Bone marrow (tissue), 2 donors: ENCODE measurements around the gene ORC3.

ENCODE experiments used
- DNase-seq, 2 donors: peaks; one replicate each; lab custom pipeline; 2025; lab: John Stamatoyannopoulos, UW

Gene ORC3

DNA sequence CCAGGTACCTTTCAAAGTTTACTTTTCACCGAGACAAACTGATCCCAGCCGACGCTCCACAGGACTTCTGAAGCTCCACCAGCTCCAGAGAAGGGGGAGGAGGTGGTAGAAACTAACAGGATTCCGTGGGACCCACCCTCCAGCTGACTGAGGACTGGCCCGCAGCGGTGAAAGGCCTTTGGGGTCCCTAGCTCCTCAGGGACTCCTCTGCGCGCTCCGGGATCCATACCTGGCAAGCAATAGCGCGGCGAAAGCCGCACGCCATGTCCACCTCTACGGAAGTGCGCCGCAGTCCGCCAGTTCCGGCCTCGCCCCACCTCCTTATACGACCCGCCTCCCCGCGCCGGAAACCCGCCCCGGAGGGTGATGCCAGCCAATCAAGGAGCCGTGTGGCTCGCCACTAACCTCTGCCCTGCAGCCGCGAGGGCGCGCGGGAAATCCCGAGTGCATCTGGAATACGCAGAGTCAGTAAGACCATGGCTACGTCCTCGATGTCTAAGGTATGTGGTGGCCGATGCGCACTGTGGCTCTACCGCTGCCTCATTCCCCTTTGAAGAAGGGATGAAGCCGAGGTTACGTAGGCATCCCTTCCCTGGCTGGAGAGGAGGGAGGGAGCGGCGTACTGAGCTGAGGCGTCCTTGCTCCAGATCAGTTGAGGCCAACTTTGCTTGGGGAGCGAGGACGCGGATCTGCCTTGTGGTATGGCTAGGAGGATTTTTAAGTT is at the start of gene ORC3, which contains the start of gene RARS2:
Gene ORC3, plus strand, starts transcription at position 443 of the 724 bp plus-strand sequence. Its CDS starts 34 bp downstream, at position 477.
Gene RARS2, minus strand, starts transcription at position 295 of the 724 bp plus-strand sequence. Its CDS starts 30 bp downstream, at position 265.
- peak; percentile 85 to 86 for DNase-seq

GRCh38 chr6:87540539-87540938 is 49.4 kb upstream of the ORC3 start:
- no peak for DNase-seq

- no peak for DNase-seq
Measured at GRCh38 chr6:87541041-87541440, 48.9 kb upstream of the ORC3 start.

GRCh38 chr6:87541744-87542143 is 48.2 kb upstream of the ORC3 start:
- DNase-seq, result no peak

DNA sequence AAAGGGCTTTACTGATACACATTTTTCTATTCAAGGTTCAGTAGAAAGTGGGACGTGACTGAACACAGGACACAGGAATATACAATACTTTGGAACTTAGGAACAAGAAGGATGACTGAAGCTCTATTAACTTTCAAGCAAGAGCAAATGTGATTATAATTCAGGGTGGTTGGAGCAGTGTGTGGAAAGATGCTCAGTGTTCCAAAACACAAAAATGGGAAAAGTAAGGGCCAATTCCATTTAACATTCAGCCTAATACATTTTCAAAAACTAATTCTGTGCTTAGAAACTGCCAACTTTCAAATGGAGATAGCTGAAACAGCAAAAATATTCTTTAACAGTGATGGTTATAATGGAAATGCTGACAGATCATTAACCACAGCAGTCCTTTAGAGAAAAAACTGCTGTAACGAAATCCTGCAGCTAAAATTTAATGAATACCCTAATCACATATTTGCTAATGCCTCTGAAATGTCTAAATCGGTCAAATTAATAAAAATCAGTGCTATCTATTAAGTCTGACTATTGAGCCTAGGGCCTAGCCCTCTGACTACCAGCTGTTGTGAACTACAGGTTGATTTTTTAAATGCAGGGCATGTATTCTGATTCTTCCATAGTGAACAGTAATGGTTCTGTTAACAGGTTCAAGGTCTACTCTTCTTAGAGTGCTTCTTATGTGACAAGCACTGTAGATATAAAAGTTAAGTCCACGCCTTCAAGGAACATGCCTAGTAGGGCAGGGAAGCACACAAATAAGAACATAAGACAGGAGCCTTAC is 46.0 kb upstream of the ORC3 start:
- DNase-seq, result no peak

- DNase-seq, result no peak
Measured at GRCh38 chr6:87544474-87544735, 45.5 kb upstream of the ORC3 start.

DNA sequence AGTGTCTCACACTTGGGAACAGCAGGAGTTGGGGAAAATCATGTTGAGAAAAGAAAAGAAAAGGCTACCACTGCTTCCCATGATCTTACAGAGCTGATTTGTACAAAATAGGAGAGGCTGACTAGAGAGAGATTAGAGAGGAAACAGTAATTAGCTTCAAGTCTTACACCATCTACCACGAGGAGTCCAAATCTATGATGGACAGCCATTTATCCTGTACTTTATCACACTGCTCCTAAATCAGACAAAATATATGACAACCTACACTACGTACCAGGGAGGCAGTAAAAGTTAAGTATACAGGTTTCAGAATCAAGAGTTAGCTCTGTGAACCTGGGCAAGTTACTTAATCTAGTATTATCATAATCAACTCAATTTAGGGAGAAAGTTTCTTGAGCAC is 38.1 kb upstream of the ORC3 start:
- no peak for DNase-seq

DNA sequence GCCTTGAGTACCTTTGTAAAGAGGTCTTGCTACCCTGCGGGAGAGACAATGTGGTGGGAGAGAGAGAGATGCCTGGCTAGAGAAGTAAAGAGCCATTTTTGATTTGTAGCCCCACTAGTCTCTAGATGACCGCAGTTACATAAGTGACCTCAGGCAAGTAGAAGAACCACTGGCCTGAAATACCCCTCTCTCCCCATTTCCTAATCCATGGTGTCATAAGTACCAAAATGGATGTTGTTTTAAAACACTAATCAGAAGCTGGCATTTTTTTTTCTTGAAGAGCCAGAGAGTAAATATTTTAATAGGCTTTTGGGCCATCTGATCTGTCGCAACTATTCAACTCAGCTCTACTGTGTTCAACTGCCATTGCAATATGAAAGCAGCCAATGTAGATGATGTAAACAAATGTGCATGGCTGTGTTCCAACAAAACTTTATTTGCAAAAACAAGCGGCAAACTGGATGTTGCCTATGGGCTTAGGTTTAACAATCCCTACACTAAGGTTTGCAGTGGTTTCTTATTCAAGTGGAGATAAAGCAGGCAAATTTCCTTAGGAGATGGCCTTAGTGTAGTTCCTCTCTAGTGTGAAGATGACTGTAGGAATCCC is 36.7 kb upstream of the ORC3 start:
- no peak for DNase-seq

- no peak for DNase-seq
Measured at GRCh38 chr6:87555506-87555905, 34.4 kb upstream of the ORC3 start.

- no peak for DNase-seq
Measured at GRCh38 chr6:87558446-87558845, 31.5 kb upstream of the ORC3 start.

DNA sequence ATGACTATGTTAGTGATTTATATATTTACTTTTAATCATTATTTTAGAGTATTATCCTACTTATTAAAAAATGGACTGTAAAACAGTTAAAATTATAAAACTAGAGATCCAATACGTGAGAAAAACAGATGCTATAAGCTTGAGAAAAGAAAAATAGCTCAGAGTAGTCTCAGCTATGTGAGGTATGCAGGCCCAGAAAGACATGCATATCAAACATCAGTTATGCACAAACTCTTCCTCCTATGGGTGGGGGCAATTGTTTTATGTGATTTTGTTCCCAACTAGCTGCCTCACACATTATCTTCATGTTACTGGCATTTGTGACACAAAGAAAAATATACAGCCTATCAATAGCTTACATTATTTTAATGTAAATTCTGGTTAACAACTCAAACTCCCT is 28.9 kb upstream of the ORC3 start:
- no peak for DNase-seq

DNA sequence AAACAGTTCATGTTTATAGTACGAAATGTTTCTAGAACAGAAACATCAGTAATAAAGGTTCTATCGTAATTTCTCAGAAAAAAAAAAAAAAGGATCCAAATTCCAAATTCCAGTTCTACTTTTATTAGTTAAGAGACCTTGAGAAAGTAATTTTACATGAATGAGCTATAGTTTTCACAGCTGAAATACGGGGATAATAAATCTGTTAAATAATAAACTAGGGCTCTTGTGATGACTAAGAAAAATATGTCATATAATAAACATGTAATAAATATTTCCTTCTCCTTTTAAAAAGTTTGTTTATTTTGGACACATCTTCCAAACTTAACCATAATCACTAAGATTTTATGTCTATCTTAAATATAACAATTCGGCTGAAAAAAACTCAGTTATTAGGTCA is 17.9 kb upstream of the ORC3 start:
- no peak for DNase-seq

GRCh38 chr6:87572883-87573282 is 17.1 kb upstream of the ORC3 start:
- no peak for DNase-seq

- no peak for DNase-seq
Measured at GRCh38 chr6:87573307-87574024, 16.5 kb upstream of the ORC3 start.

- no peak for DNase-seq
Measured at GRCh38 chr6:87574237-87574804, 15.6 kb upstream of the ORC3 start.

DNA sequence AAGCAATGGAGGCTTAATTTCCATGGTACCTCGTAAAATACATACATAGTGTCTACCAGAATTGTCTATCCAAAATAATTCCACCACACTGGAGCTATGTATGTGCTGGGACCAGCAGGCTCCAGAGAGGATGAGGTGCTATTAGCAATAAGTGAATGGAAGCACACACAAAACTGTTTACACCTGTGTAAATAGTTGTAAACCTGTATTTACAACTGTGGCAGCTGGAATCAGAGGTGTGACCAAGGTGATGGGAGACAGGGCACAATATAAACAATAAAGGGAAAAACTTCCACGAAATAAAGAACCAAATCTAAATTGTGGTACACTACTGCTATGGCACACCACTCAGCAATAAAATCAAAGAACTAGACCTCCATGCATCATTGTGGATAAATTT is 14.5 kb upstream of the ORC3 start:
- no peak for DNase-seq

DNA sequence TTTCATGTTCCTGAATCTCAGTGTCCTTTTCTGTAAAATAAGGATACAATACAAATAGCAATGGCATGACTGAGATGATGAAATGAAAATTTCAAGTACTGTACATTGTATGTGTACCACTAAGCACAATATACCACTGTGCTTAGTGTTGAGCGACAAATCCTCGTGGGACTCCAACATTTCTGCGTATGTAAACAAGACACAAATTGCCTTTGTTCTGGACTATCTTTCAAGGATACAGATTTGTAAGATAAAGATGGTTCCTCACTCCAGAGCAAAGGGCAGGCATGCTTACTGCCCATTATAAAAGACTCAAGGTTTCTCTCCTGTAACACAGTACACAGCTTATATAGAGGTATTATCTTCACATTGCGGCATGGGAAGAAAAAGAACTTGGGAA is 6.1 kb upstream of the ORC3 start:
- DNase-seq, result no peak

DNA sequence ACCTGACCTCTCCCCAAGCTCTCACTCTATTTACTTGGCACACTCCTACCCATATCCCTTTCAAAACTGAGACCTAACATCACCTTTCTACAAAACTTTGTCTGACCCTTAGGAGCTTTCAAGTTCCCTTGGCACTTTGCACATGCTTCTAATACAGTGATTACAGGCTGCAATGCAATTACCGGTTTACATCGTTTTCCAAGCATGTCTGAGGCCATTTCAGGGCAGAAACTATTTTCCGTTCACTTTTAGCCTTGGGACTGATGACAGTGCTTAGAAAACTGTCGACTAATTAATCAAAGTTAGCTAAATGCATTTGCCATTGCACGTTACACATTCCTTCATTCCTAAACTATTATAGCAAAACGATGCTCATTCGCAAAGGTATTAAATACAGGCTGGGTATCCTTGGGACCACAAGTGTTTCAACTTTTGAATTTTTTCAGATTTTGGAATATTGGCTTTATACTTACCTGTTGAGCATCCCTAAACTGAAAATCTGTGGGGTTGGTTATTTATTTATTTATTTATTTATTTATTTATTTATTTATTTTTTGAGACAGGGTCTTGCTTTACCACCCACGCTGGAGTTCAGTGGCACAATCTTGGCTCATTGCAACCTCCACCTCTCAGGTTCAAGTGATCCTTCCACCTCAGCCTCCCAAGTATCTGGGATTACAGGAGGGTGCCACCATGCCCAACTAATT is 3.4 kb upstream of the ORC3 start:
- DNase-seq, result no peak

DNA sequence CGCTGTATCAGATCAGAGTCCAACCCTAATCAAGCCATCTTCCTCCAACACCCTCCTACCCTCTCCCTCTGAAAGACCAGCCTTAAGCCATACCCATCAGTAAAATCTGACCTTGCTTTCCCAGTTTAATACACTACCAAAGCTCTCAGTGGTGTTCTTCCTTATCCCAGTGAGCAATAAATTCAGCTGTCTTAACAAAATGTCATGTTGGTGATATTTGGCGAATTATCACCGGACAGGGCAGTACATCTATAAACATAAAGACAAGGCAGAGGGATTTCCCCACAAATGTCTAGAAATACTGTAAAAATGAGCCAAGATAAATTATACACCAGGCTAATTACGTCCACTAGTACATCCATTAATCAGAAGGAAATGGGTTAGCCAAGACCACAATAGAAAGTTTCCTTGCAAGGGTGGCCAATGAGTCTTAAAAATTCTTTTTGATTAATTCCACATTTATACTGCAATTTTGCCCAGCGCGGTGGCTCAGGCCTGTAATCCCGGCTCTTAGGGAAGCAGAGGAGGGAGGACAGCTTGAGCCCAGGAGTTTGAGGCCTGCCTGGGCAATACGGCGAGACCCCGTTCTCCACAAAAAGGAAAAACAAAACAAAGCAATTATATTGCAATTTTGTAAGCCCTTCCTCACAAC is 1.1 kb upstream of the ORC3 start:
- DNase-seq, result no peak

GRCh38 chr6:87590417-87590880 is 514 bp downstream of the ORC3 start:
- DNase-seq, result no peak

- no peak for DNase-seq
Measured at GRCh38 chr6:87590990-87591389, 1.1 kb downstream of the ORC3 start.
